ENCODE data around the gene GDA. TPM values are rescaled to one million over a fixed set of nuclear protein-coding genes. Genes with fewer than 3 reads are reported as not detected.
A peak's percentile ranks its signal among the peaks of the same experiment; 100 is the strongest.

Gene GDA
- total RNA-seq, 6 experiments from 2014 or later, result 26.8 to 69.6 (median 45.3) TPM

- WGBS (ENCODE audit: insufficient coverage, low coverage, low lambda C conversion rate, missing lambda C conversion rate), result 90% methylated on average over 1 of the region's 1 CpG
- Histone ChIP-seq H3K27me3 (no peaks in the 10 kb centered on the region), H3K27ac (peak overlapping the region in 2 of 3 donors; percentile 54 to 94), H3K4me3 (no peak overlapping the region), H3K4me1 (peaks cover 0 to 48% (median 15%) of the 10 kb centered on the region in 4 donors), H3K9me3 (no peaks in the 10 kb centered on the region), H3K36me3 (no peaks in the 10 kb centered on the region)
- DNase-seq, result no peak
- TF ChIP-seq, protein P1, sequence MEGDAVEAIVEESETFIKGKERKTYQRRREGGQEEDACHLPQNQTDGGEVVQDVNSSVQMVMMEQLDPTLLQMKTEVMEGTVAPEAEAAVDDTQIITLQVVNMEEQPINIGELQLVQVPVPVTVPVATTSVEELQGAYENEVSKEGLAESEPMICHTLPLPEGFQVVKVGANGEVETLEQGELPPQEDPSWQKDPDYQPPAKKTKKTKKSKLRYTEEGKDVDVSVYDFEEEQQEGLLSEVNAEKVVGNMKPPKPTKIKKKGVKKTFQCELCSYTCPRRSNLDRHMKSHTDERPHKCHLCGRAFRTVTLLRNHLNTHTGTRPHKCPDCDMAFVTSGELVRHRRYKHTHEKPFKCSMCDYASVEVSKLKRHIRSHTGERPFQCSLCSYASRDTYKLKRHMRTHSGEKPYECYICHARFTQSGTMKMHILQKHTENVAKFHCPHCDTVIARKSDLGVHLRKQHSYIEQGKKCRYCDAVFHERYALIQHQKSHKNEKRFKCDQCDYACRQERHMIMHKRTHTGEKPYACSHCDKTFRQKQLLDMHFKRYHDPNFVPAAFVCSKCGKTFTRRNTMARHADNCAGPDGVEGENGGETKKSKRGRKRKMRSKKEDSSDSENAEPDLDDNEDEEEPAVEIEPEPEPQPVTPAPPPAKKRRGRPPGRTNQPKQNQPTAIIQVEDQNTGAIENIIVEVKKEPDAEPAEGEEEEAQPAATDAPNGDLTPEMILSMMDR (IDR thresholded peaks at IDR 0.05), result no peak
- no peak for TF ChIP-seq POLR2A (IDR thresholded peaks at IDR 0.05)
- intact Hi-C loops (cut with DNase I), result no loop called here
- ATAC-seq, result no peak
Measured at GRCh38 chr9:72134801-72135200, 14.4 kb upstream of the GDA start.

DNA sequence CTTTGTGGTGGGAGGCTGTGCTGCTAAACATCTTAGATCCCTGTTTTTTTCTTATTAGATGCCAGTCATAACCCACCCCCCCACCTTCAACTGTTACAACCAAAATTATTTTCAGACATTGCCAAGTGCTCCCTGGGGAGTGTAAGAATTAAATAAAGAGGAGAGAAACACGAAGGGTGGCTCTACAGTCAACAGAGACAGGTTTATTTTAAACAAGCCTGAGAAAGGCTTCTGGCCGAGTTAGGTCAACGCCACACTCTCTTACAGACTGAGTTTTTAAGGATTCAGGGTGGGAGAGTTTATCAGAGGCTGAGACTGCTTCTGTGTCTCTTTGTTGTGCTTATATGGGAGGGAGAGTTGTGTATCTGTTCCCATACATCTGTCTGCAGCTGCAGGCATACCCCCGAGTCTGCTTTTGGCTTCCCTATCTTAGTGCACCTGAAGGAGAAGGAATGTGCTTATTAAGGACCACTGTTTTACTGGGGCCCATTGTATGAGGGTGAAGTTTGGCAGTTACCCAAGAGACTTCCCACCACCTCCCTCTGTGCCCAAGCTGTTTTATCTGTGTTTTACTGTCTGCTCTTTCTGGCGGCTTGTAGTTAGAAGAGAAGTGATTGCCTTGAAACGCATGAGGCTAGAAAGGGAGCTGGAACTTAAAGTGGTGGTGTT, 11.4 kb upstream of the GDA start:
- DNase-seq, result no peak
- no peak for TF ChIP-seq POLR2A (IDR thresholded peaks at IDR 0.05)
- TF ChIP-seq, protein P1 (IDR thresholded peaks at IDR 0.05), result no peak
- no peaks in the 10 kb centered on the region for H3K27me3 ChIP-seq
- ATAC-seq, result no peak
- no peaks in the 10 kb centered on the region for H3K9me3 ChIP-seq
- peaks cover 0 to 20% (median 7%) of the 10 kb centered on the region in 4 donors for H3K4me1 ChIP-seq
- H3K36me3 ChIP-seq, result no peaks in the 10 kb centered on the region
- H3K4me3 ChIP-seq, result no peak overlapping the region
- no peak overlapping the region for H3K27ac ChIP-seq
- intact Hi-C loops (cut with DNase I), result no loop called here
- WGBS (ENCODE audit: insufficient coverage, low coverage, low lambda C conversion rate, missing lambda C conversion rate), result 78% methylated on average over 5 of the region's 6 CpGs

DNA sequence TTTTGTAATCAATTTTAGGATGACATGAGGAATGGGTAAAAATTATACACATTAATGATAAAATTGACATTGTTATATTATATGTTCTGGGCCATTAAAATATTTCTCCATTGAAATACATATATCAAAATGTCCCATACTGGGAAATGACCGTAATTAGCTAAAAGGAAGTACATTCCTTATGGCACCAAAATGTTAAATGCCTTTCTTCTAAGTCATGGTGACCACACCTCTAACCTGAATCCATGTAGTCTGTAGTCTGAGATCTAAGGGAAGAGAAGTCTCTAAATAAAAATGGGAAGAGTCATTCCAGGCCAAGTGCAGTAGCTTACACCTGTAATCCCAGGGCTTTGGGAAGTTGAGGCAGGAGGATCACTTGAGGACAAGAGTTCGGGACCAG, 10.0 kb upstream of the GDA start:
- ATAC-seq (no peak), DNase-seq (no peak)
- WGBS (ENCODE audit: insufficient coverage, low coverage, low lambda C conversion rate, missing lambda C conversion rate), result 81% methylated on average over 2 of the region's 2 CpGs
- Histone ChIP-seq H3K4me1 (peaks cover 0 to 6% (median 2%) of the 10 kb centered on the region in 4 donors), H3K9me3 (no peaks in the 10 kb centered on the region), H3K27me3 (no peaks in the 10 kb centered on the region), H3K36me3 (no peaks in the 10 kb centered on the region), H3K4me3 (no peak overlapping the region), H3K27ac (no peak overlapping the region)
- intact Hi-C loops (cut with DNase I), result no loop called here
- TF ChIP-seq, protein P1 (IDR thresholded peaks at IDR 0.05), result no peak
- TF ChIP-seq POLR2A (IDR thresholded peaks at IDR 0.05), result no peak

GRCh38 chr9:72140586-72140985, 8.7 kb upstream of the GDA start:
- no peak overlapping the region for H3K27ac ChIP-seq
- H3K9me3 ChIP-seq, result no peaks in the 10 kb centered on the region
- TF ChIP-seq, protein P1 (IDR thresholded peaks at IDR 0.05), result no peak
- no peak for TF ChIP-seq POLR2A (IDR thresholded peaks at IDR 0.05)
- DNase-seq (no peak), ATAC-seq (peak in 1 of 4 donors; percentile 32)
- whole genome bisulfite sequencing (ENCODE audit: insufficient coverage, low coverage, low lambda C conversion rate, missing lambda C conversion rate), result 74% methylated on average over 4 of the region's 4 CpGs
- H3K27me3 ChIP-seq, result no peaks in the 10 kb centered on the region
- no peaks in the 10 kb centered on the region for H3K36me3 ChIP-seq
- intact Hi-C loops (cut with DNase I), result no loop called here
- no peaks in the 10 kb centered on the region for H3K4me1 ChIP-seq
- H3K4me3 ChIP-seq, result no peak overlapping the region

Data from right lobe of liver (tissue), 6 donors.